Bronchial epithelial cell (primary cell): ENCODE results near the gene GID4. TPM values are rescaled to one million over a fixed set of nuclear protein-coding genes. Genes with fewer than 3 reads are reported as not detected.

Source experiments
- DNase-seq: peaks from one replicate; pipeline ENCODE4 v3.0.0-alpha.2; 2010; ENCODE audit warnings: low read depth
- FAIRE-seq: peaks from 2 replicates; lab custom pipeline; 2011; peaks lifted over from hg19 to GRCh38; lab: Jason Lieb, UNC
- H3K27me3 ChIP-seq: 2 replicates; pipeline ENCODE4 v1.5.1; 2011; ENCODE audit warnings: low read length; ENCODE audit not compliant: control insufficient read depth, insufficient read depth
- H3K36me3 ChIP-seq: 2 replicates; pipeline ENCODE4 v1.5.1; 2011; ENCODE audit warnings: low read length; ENCODE audit not compliant: control insufficient read depth, insufficient read depth
- H3K4me3 ChIP-seq: 2 replicates; pipeline ENCODE4 v1.5.1; 2011; ENCODE audit warnings: mild to moderate bottlenecking, low read depth, low read length, control low read depth
- CTCF ChIP-seq: IDR thresholded peaks from 2 replicates; pipeline ENCODE4 v1.5.1; 2011; ENCODE audit warnings: mild to moderate bottlenecking, moderate library complexity, low read length, control low read depth, inconsistent platforms; ENCODE audit not compliant: insufficient read depth, severe bottlenecking
- total RNA-seq: library from RNA; depleted of rRNA; stranded (reverse); fragments of >200 nt; gene quantifications from 2 replicates; pipeline ENCODE4 v1.2.1, GENCODE V29; 2014

The GID4 gene
- total RNA-seq, 1 donor from 2014 or later = 5.3 TPM

- DNase-seq (no peak), FAIRE-seq (no peak)
- no peaks in the 10 kb centered on the region for H3K27me3 ChIP-seq
- no peak overlapping the region for H3K4me3 ChIP-seq
- no peak for TF ChIP-seq CTCF
- H3K36me3 ChIP-seq = peaks cover 13% of the 10 kb centered on the region
These were observed 60.3 kb downstream of the GID4 start for GRCh38 chr17:18099516-18099915.

DNA sequence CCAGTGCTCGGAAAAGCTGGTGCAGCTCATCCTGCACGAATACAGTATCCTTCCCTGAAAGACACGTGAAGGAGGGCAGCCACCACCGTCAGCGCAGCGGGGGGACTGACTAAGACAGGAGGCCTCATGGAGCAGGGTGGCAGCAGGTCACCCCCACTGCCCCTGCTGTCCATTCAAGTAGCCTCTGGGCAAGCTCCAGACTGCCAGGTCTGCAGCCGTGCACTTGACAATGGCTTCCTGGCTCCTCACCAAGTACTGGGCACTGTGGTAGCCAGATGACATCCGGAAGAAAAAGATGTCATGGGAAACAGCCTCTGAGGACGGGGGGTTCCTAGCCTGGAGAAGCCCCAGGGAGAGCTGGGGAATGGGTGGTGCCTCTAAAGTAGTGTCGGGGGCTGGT, 61.4 kb downstream of the GID4 start:
- FAIRE-seq = no peak
- DNase-seq = no peak
- Histone ChIP-seq H3K36me3 (peaks cover 16% of the 10 kb centered on the region), H3K4me3 (no peak overlapping the region), H3K27me3 (no peaks in the 10 kb centered on the region)
- TF ChIP-seq CTCF = no peak

DNA sequence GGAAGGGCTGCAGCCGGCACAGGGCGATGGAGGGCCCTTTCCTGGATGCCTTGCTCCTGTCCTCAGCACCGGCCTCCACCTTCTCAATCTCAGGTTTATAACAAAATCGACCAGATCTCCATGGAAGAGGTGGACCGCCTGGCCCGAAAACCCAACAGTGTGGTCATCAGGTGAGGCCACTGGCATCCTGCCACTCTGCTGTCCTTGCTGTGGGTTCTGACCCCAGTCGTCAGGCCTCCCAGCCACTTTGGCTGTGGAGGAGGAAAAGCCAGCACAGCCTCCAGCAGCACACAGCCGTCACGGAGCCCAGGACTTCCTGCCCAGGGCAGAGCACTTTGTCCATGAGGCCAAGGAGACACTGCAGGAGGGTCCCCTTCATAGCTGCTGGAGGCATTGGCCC, 62.6 kb downstream of the GID4 start:
- H3K36me3 ChIP-seq = peaks cover 16% of the 10 kb centered on the region
- no peak for FAIRE-seq
- no peaks in the 10 kb centered on the region for H3K27me3 ChIP-seq
- DNase-seq = no peak
- TF ChIP-seq CTCF = no peak
- no peak overlapping the region for H3K4me3 ChIP-seq

- H3K27me3 ChIP-seq = no peaks in the 10 kb centered on the region
- peaks cover 18% of the 10 kb centered on the region for H3K36me3 ChIP-seq
- no peak for DNase-seq
- FAIRE-seq = no peak
- H3K4me3 ChIP-seq = no peak overlapping the region
- TF ChIP-seq CTCF = no peak
These were observed 63.4 kb downstream of the GID4 start for GRCh38 chr17:18102640-18103039.

- H3K27me3 ChIP-seq = no peaks in the 10 kb centered on the region
- peaks cover 12% of the 10 kb centered on the region for H3K36me3 ChIP-seq
- DNase-seq (no peak), FAIRE-seq (no peak)
- no peak overlapping the region for H3K4me3 ChIP-seq
- no peak for TF ChIP-seq CTCF
These were observed 65.8 kb downstream of the GID4 start for GRCh38 chr17:18105027-18105426.

DNA sequence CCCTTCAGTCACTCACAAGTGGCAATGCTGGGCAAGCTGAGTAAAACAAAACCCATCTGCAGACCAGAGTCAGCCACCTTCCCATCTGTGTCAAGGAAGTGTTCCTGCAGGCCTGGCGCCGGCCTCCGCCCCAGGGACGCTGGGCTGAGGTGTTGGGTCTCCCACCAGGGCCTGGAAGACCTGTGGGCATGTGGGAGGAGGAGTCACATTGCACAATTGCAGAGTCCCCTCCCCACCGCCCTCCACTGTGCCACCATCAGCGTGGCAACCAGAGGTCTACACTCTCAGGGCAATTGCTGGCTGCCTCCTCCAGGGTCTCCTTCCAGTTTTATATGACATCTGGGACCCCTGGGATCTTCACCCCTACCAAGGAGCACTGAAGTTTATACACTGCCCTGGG, 66.4 kb downstream of the GID4 start:
- no peaks in the 10 kb centered on the region for H3K27me3 ChIP-seq
- DNase-seq (no peak), FAIRE-seq (no peak)
- no peak for TF ChIP-seq CTCF
- no peak overlapping the region for H3K4me3 ChIP-seq
- peaks cover 10% of the 10 kb centered on the region for H3K36me3 ChIP-seq
